ENCODE results near the gene APRT. TPM values are rescaled to one million over a fixed set of nuclear protein-coding genes. Genes with fewer than 3 reads are reported as not detected.

The APRT gene
- total and polyA plus RNA-seq, 2 of the 4 experiments (the other 2 are of a cell fraction) = 40.5 to 157 TPM

DNA sequence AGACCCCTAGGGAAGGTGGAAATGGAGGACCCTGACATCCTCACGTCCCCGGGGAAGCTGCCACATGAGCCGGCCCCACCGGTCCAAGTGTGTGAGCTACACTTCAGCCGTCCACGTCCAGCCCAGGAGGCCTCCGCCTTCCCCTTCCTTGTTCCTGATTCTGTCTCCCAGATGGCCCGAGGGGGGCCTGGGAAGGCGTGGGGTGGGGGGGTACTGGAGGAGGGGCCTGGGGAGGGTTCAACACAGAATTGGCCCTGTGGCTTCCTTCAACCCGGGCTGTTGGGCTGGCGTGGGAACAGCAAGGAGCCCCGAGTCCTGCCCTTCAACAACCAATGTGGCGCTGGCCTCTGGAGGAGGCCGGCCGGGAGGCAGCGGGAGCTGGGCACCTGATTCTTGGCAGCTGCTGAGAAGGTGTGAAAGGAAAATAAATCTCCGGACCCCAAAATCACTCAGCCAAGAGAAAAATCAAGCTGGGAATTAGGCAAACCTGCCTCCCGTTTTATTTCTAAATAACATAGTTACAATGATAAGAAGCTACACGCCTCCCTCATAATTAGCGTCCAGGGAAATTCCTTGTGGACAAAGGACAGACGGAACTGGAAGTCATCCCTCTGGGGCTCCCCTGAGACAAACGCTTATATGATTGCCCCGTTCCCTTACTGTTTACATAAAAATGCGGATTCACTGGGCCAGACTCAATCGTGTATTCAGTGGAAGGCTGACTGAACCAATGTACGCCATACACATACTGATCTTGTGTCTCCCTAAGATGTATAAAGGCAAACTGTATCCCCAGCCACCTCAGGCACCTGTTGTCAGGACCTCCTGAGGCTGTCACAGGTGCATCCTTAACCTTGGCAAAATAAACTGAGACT, 1.8 kb upstream of the APRT start:
- Histone ChIP-seq H3K4me1 (ENCODE audit: control insufficient read depth, insufficient read depth, low read length) (peaks cover 20% of the 10 kb centered on the region), H2AFZ (replicated peaks; ENCODE audit: low read length, poor library complexity) (no peak overlapping the region), H3K14ac (replicated peaks; ENCODE audit: low read depth, low read length) (no peak overlapping the region; the same call in 1 of the 2 replicates), H2BK5ac (ENCODE audit: low read depth, low read length, poor library complexity, severe bottlenecking) (no peak overlapping the region), H3K79me1 (ENCODE audit: low read depth in 1 of 2, low read length in 2 of 2) (peaks cover 4 to 26% of the 10 kb centered on the region in 2 experiments; a peak in 2 of 4 replicates), H3K27me3 (ENCODE audit: control insufficient read depth, insufficient read depth, low read length) (no peaks in the 10 kb centered on the region), H3K56ac (ENCODE audit: extremely low read depth, insufficient read depth, low read length) (no peak overlapping the region), H2AK5ac (ENCODE audit: low read depth, low read length) (peak overlapping the region; percentile 85), H2BK15ac (ENCODE audit: low read depth, low read length) (no peak overlapping the region), H3K27ac (ENCODE audit: insufficient read depth, low read length) (no peak overlapping the region; the same call in 1 of the 2 replicates), H3K9me1 (ENCODE audit: insufficient read depth, low read length) (peaks cover under 1% of the 10 kb centered on the region), H3K36me3 (ENCODE audit: control insufficient read depth, insufficient read depth, low read length) (peaks cover 9% of the 10 kb centered on the region), H4K8ac (ENCODE audit: low read depth in 2 of 2, low read length in 2 of 2) (peak overlapping the region in 1 of 2 experiments; percentile 29; a peak in 1 of 4 replicates), H3K9me3 (ENCODE audit: control insufficient read depth, insufficient read depth, low read length) (no peaks in the 10 kb centered on the region), H4K5ac (ENCODE audit: low read depth, low read length) (no peak overlapping the region), H3K9ac (ENCODE audit: low read depth, low read length) (no peak overlapping the region), H3K4me2 (ENCODE audit: low read depth, low read length) (no peak overlapping the region), H3K4ac (ENCODE audit: low read depth, low read length) (peak overlapping the region; percentile 40), H3K23ac (ENCODE audit: low read depth, low read length) (no peak overlapping the region), H3K18ac (ENCODE audit: low read depth, low read length) (no peak overlapping the region), H2BK20ac (ENCODE audit: low read depth, low read length) (no peak overlapping the region), H2AK9ac (replicated peaks; ENCODE audit: low read depth, low read length, poor library complexity) (peak overlapping the region; percentile 85), H3K4me3 (ENCODE audit: insufficient read depth, low read depth, low read length) (no peak overlapping the region), H4K20me1 (ENCODE audit: insufficient read depth, low read length) (peaks cover 23% of the 10 kb centered on the region), H4K91ac (ENCODE audit: insufficient read depth, low read depth, low read length) (no peak overlapping the region), H2BK120ac (ENCODE audit: low read depth, low read length) (no peak overlapping the region)
- POLR2A ChIA-PET (ENCODE audit: unreplicated experiment) = no interaction called here
- ATAC-seq (ENCODE audit: low read depth) = no peak
- CTCF ChIA-PET = interaction anchor here (1.6 kb wide), 1 partner anchor 44 kb away, joined by 7 read pairs; the partner anchor contains the start of genes GALNS and TRAPPC2L
- BruUV-seq (replicated peaks) = no TSS peak
- intact Hi-C loops (cut with micrococcal nuclease) = loop anchor here (2.0 to 5.0 kb wide), 2 partner anchors 353 to 404 kb away; partner anchors contain the start of gene ZNF778
- WGBS, 2 experiments (ENCODE audit: extremely low coverage in 2 of 2, insufficient read length in 1 of 2) = 82% methylated on average over 6 of the region's 26 CpGs; no CpG with 5 or more reads in 1 of the 2 experiments
- dilution Hi-C loops (cut with HindIII; ENCODE audit: low sequenced_read_pairs, unreplicated experiment) = no loop called here
- DNase-seq = no peak
- TF ChIP-seq MAZ (IDR thresholded peaks at IDR 0.05; ENCODE audit: borderline replicate concordance, low read depth, low read length) (no peak), RAD21 (IDR thresholded peaks at IDR 0.05; ENCODE audit: low read length) (no peak), POLR2A (IDR thresholded peaks at IDR 0.05; ENCODE audit: low read depth, low read length) (no peak), FOS (IDR thresholded peaks at IDR 0.05; ENCODE audit: low read depth, low read length) (no peak), NFE2L2 (IDR thresholded peaks at IDR 0.05; ENCODE audit: low read depth, low read length) (no peak), MXI1 (IDR thresholded peaks at IDR 0.05; ENCODE audit: borderline replicate concordance, low read depth, low read length) (no peak), CHD1 (IDR thresholded peaks at IDR 0.05; ENCODE audit: low read depth, low read length) (no peak), SMC3 (IDR thresholded peaks at IDR 0.05; ENCODE audit: low read depth, low read length) (no peak)
- TF ChIP-seq, protein P1, sequence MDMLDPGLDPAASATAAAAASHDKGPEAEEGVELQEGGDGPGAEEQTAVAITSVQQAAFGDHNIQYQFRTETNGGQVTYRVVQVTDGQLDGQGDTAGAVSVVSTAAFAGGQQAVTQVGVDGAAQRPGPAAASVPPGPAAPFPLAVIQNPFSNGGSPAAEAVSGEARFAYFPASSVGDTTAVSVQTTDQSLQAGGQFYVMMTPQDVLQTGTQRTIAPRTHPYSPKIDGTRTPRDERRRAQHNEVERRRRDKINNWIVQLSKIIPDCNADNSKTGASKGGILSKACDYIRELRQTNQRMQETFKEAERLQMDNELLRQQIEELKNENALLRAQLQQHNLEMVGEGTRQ (IDR thresholded peaks at IDR 0.05; ENCODE audit: low read depth, low read length) = no peak
- TF ChIP-seq, protein P2, sequence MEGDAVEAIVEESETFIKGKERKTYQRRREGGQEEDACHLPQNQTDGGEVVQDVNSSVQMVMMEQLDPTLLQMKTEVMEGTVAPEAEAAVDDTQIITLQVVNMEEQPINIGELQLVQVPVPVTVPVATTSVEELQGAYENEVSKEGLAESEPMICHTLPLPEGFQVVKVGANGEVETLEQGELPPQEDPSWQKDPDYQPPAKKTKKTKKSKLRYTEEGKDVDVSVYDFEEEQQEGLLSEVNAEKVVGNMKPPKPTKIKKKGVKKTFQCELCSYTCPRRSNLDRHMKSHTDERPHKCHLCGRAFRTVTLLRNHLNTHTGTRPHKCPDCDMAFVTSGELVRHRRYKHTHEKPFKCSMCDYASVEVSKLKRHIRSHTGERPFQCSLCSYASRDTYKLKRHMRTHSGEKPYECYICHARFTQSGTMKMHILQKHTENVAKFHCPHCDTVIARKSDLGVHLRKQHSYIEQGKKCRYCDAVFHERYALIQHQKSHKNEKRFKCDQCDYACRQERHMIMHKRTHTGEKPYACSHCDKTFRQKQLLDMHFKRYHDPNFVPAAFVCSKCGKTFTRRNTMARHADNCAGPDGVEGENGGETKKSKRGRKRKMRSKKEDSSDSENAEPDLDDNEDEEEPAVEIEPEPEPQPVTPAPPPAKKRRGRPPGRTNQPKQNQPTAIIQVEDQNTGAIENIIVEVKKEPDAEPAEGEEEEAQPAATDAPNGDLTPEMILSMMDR (conservative IDR thresholded peaks at IDR 0.05; ENCODE audit: low read depth, low read length) = no peak
- in situ Hi-C loops (cut with MboI; ENCODE audit: low sequenced_read_pairs) = no loop called here

Measured in IMR-90 (cell line).